KMS-11 (cell line): ENCODE measurements around the gene MACROD2.

Experiments used
- H2AFZ ChIP-seq: fragments of 200-600 bp; sonication (generic); 2 replicates; pipeline ENCODE4 v1.6.1; 2016; ENCODE audit warnings: antibody characterized with exemption, mixed run types, low read depth
- H3K27ac ChIP-seq: fragments of 200-600 bp; sonication (generic); 2 replicates; pipeline ENCODE4 v1.6.1; 2016; ENCODE audit warnings: mild to moderate bottlenecking, mixed run types
- H3K27me3 ChIP-seq: fragments of 200-600 bp; sonication (generic); 2 replicates; pipeline ENCODE4 v1.6.1; 2017; ENCODE audit warnings: mild to moderate bottlenecking, low read depth, mixed run types, moderate library complexity; ENCODE audit not compliant: insufficient read depth
- H3K36me3 ChIP-seq: fragments of 200-600 bp; sonication (generic); 2 replicates; pipeline ENCODE4 v1.6.1; 2017; ENCODE audit warnings: mild to moderate bottlenecking, mixed run types; ENCODE audit not compliant: insufficient read depth
- H3K4me1 ChIP-seq: fragments of 200-600 bp; sonication (generic); 2 replicates; pipeline ENCODE4 v1.6.1; 2016; ENCODE audit warnings: mild to moderate bottlenecking, low read depth, mixed run types; ENCODE audit not compliant: poor library complexity, severe bottlenecking
- H3K4me2 ChIP-seq: fragments of 200-600 bp; sonication (generic); 2 replicates; pipeline ENCODE4 v1.7.0; 2016; ENCODE audit warnings: mild to moderate bottlenecking, mixed run types
- H3K4me3 ChIP-seq: fragments of 200-600 bp; sonication (generic); IDR thresholded peaks from 2 replicates; pipeline ENCODE4 v1.6.1; 2017; ENCODE audit warnings: low read depth, low read length, mixed read lengths; ENCODE audit not compliant: insufficient read depth
- H3K79me2 ChIP-seq: fragments of 200-600 bp; sonication (generic); 2 replicates; pipeline ENCODE4 v1.6.1; 2016; ENCODE audit warnings: low read depth, mixed run types; ENCODE audit not compliant: insufficient read depth
- H3K9ac ChIP-seq: fragments of 200-600 bp; sonication (generic); 2 replicates; pipeline ENCODE4 v1.6.1; 2016; ENCODE audit warnings: mild to moderate bottlenecking, mixed run types
- H4K20me1 ChIP-seq: fragments of 200-600 bp; sonication (generic); 2 replicates; pipeline ENCODE4 v1.6.1; 2016; ENCODE audit warnings: mild to moderate bottlenecking, mixed run types; ENCODE audit not compliant: insufficient read depth
- TF ChIP-seq, protein P1 (sequence below): fragments of 200-600 bp; sonication (generic); conservative IDR thresholded peaks from 2 replicates; pipeline ENCODE4 v1.6.1; 2017; ENCODE audit warnings: low read depth, mild to moderate bottlenecking, antibody characterized with exemption, low read length, moderate library complexity, mixed read lengths

The MACROD2 gene

DNA sequence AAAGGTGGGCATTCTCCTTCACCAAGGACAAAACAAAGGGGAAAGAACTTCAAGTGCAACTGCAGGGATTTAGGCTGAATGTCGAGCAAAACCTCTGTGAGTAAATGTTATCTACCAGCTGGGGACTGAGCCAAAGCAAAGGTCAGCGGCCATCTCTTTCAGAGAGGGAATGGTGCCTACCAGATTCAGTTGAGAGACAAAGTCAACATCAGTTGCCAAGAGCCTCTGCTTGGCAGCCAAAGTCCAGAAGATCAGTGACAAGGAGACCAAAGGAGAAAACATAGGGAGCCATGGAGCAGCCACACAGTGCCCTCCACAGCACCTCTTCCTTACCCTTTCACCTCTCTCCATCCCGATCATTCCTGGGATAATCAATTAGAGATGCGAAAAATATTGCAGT is 2105.5 kb downstream of the MACROD2 start:
- Histone ChIP-seq H3K79me2 (no peaks in the 10 kb centered on the region), H3K4me1 (peaks cover 17% of the 10 kb centered on the region), H3K36me3 (no peaks in the 10 kb centered on the region), H3K27ac (no peak overlapping the region), H3K4me3 (no peak overlapping the region), H3K9ac (no peak overlapping the region), H4K20me1 (no peaks in the 10 kb centered on the region), H3K27me3 (no peaks in the 10 kb centered on the region), H3K4me2 (no peak overlapping the region), H2AFZ (no peak overlapping the region)
- TF ChIP-seq, protein P1, sequence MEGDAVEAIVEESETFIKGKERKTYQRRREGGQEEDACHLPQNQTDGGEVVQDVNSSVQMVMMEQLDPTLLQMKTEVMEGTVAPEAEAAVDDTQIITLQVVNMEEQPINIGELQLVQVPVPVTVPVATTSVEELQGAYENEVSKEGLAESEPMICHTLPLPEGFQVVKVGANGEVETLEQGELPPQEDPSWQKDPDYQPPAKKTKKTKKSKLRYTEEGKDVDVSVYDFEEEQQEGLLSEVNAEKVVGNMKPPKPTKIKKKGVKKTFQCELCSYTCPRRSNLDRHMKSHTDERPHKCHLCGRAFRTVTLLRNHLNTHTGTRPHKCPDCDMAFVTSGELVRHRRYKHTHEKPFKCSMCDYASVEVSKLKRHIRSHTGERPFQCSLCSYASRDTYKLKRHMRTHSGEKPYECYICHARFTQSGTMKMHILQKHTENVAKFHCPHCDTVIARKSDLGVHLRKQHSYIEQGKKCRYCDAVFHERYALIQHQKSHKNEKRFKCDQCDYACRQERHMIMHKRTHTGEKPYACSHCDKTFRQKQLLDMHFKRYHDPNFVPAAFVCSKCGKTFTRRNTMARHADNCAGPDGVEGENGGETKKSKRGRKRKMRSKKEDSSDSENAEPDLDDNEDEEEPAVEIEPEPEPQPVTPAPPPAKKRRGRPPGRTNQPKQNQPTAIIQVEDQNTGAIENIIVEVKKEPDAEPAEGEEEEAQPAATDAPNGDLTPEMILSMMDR, result no peak
